HEK293T (cell line): ENCODE measurements around the gene RBMS1.

ENCODE experiments used
- CTCF ChIA-PET: fragments of 350-600 bp; formaldehyde crosslinking; extraction: SDS; loops from one replicate; lab custom pipeline; 2021; ENCODE audit warnings: antibody characterized with exemption, inconsistent platforms; lab: Yijun Ruan, JAX
- POLR2A ChIA-PET: fragments of 350-600 bp; formaldehyde crosslinking; extraction: SDS; loops from one replicate; lab custom pipeline; 2020; ENCODE audit warnings: antibody characterized with exemption, inconsistent platforms; lab: Yijun Ruan, JAX
- DNase-seq: peaks from one replicate; pipeline ENCODE4 v3.0.0; 2012; ENCODE audit warnings: mixed read lengths; ENCODE audit errors: extremely low spot score
- ARNT ChIP-seq: fragments of 450-650 bp; IDR thresholded peaks from 2 replicates; pipeline ENCODE4 v1.6.1; 2017; ENCODE audit warnings: mild to moderate bottlenecking
- BHLHE40 ChIP-seq: fragments of 450-650 bp; IDR thresholded peaks from 2 replicates; pipeline ENCODE4 v1.6.1; 2016; ENCODE audit warnings: mild to moderate bottlenecking, moderate library complexity, borderline replicate concordance
- CTBP1 ChIP-seq: fragments of 450-650 bp; IDR thresholded peaks from 2 replicates; pipeline ENCODE4 v1.6.1; 2016; ENCODE audit warnings: borderline replicate concordance
- ELF4 ChIP-seq: fragments of 450-650 bp; IDR thresholded peaks from 2 replicates; pipeline ENCODE4 v1.6.1; 2017; ENCODE audit warnings: antibody characterized with exemption
- FOXA1 ChIP-seq: fragments of 450-650 bp; IDR thresholded peaks from 2 replicates; pipeline ENCODE4 v1.6.1; 2016; ENCODE audit warnings: mild to moderate bottlenecking
- FOXK2 ChIP-seq: fragments of 450-650 bp; IDR thresholded peaks from 2 replicates; pipeline ENCODE4 v1.6.1; 2016; ENCODE audit warnings: mild to moderate bottlenecking
- FOXM1 ChIP-seq: fragments of 450-650 bp; IDR thresholded peaks from 2 replicates; pipeline ENCODE4 v1.6.1; 2017; ENCODE audit warnings: mild to moderate bottlenecking, borderline replicate concordance
- HDGF ChIP-seq: fragments of 450-650 bp; IDR thresholded peaks from 2 replicates; pipeline ENCODE4 v1.6.1; 2017; ENCODE audit warnings: antibody characterized with exemption, borderline replicate concordance
- L3MBTL2 ChIP-seq: fragments of 450-650 bp; conservative IDR thresholded peaks from 2 replicates; pipeline ENCODE4 v1.6.1; 2016; ENCODE audit warnings: mild to moderate bottlenecking
- LEF1 ChIP-seq: fragments of 450-650 bp; IDR thresholded peaks from 2 replicates; pipeline ENCODE4 v1.6.1; 2017; ENCODE audit warnings: mild to moderate bottlenecking, borderline replicate concordance
- NFRKB ChIP-seq: fragments of 450-650 bp; IDR thresholded peaks from 2 replicates; pipeline ENCODE4 v1.6.1; 2016; ENCODE audit warnings: mild to moderate bottlenecking, moderate library complexity
- SP1 ChIP-seq: fragments of 450-650 bp; IDR thresholded peaks from 2 replicates; pipeline ENCODE4 v1.6.1; 2017
- SUZ12 ChIP-seq: fragments of 450-650 bp; IDR thresholded peaks from 2 replicates; pipeline ENCODE4 v1.6.1; 2016; ENCODE audit warnings: mild to moderate bottlenecking
- TARDBP ChIP-seq: fragments of 450-650 bp; IDR thresholded peaks from 2 replicates; pipeline ENCODE4 v1.6.1; 2016
- ZNF384 ChIP-seq: fragments of 450-650 bp; IDR thresholded peaks from 2 replicates; pipeline ENCODE4 v1.6.1; 2016
- TF ChIP-seq, protein P1 (sequence below): fragments of 450-650 bp; IDR thresholded peaks from 2 replicates; pipeline ENCODE4 v1.6.1; 2016

The RBMS1 gene

DNA sequence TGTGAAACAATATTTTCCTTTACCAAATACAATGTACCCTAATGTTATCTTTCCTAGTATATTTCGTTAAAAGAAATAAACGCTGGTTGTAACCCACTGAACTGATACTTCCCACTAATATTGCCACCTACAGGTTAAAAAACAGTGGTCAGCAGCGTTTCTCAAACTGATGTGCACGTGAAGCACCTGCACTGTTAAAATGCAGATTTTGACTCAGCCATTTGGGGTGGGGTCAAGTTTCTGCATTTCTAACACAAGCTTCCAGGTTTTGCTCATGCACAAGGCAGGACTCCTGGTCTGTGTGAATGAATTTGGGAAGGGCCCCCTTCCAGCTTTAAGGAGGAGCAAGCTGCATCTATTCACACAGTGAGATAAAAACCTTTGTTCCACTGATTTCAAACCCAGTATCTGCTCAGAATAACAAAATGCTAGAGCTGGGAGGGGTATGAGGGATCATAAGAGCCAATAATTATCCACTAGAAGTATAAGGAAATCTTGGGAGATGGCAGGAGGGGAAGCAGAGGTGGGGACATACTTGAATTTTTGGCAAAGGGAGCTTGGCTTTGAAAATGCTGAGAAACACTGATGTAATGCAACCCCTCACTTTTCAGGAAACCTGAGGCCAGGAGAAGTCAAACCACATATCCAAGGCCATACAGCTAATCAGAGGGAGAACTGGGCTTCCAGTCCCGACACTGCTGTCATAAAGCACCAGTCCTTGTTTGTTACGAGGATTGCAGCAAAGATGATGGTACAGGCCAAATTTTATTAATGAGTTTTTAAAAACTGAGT is 116.2 kb downstream of the RBMS1 start:
- ChIA-PET CTCF (interaction anchor here (0.5 to 0.8 kb wide), 3 partner anchors 15 to 26 kb away, joined by 3 read pairs; no protein-coding TSS in a partner anchor), POLR2A (interaction anchor here (0.8 kb wide), 1 partner anchor 23 kb away, joined by 3 read pairs; no protein-coding TSS in a partner anchor)
- no peak for DNase-seq

DNA sequence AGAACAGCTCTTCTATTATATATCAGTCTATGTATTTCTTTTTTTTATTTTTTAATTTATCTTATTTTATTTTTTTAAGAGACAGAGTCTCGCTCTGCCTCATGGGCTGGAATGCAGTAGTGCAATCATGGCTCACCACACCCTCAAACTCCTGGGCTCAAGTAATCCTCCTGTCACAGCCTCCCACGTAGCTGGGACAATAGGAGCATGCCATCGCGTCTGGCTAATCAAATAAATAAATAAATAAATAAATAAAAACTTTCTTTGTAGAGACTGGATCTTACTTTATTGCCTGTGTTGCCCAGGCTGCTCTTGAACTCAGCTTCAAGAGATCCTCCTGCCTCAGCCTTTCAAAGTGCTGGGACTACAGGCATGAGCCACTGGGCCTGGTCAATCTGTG is 117.0 kb downstream of the RBMS1 start:
- TF ChIP-seq NFRKB (no peak), LEF1 (no peak), BHLHE40 (no peak), ZNF384 (no peak), SUZ12 (no peak), FOXM1 (no peak)
- DNase-seq = no peak
- CTCF ChIA-PET = interaction anchor here (0.6 to 1.0 kb wide), 2 partner anchors 68 to 593 kb away, joined by 3 read pairs; no protein-coding TSS in a partner anchor
- POLR2A ChIA-PET = no interaction called here

More for the DNA sequence above, 116.2 kb downstream of the RBMS1 start:
- no peak for TF ChIP-seq FOXK2
- TF ChIP-seq L3MBTL2 = no peak
- no peak for TF ChIP-seq SUZ12
- no peak for TF ChIP-seq CTBP1
- no peak for TF ChIP-seq SP1
- no peak for TF ChIP-seq ELF4
- TF ChIP-seq FOXA1 = no peak

DNA sequence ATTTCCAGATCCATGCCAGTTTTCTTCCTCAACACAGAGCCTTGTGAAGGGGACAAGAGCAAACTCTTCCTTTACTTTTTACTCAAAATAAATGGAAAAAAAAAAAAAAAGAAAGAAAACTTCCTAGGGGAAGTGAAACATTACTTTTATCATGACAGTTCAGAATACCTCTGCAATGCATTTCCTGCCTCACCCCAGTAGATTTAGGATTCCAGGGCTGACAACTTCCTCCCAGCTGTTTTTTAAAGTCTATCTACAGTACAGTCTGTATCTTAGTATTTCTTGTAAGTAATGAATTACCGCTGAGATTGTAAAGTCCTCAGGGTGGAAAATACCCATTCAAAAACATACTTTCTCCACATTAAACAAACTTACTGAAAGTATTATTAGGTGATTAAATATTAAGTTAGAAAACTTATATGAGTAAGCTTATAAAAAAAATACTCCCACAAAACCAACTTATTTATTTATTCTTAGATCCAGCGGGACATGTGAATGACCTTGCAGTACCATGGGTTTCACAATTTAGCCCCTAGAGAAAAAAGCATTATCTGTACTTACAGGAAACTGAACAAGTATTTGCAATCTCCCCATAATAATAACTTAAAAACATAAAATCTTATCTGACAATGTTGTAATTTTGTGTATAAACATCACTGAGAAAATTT is 117.7 kb downstream of the RBMS1 start:
- no peak for TF ChIP-seq BHLHE40
- TF ChIP-seq HDGF = no peak
- TF ChIP-seq, protein P1, sequence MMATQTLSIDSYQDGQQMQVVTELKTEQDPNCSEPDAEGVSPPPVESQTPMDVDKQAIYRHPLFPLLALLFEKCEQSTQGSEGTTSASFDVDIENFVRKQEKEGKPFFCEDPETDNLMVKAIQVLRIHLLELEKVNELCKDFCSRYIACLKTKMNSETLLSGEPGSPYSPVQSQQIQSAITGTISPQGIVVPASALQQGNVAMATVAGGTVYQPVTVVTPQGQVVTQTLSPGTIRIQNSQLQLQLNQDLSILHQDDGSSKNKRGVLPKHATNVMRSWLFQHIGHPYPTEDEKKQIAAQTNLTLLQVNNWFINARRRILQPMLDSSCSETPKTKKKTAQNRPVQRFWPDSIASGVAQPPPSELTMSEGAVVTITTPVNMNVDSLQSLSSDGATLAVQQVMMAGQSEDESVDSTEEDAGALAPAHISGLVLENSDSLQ = no peak
- TF ChIP-seq ELF4 = no peak
- no peak for TF ChIP-seq FOXA1
- TF ChIP-seq CTBP1 = no peak
- TF ChIP-seq TARDBP = no peak
- TF ChIP-seq ZNF384 = no peak
- TF ChIP-seq L3MBTL2 = no peak
- no peak for TF ChIP-seq FOXM1
- no peak for TF ChIP-seq SP1
- TF ChIP-seq FOXK2 = no peak
- TF ChIP-seq NFRKB = no peak
- no peak for TF ChIP-seq LEF1
- TF ChIP-seq ARNT = no peak
- no peak for TF ChIP-seq SUZ12
- CTCF ChIA-PET = interaction anchor here (0.6 to 1.0 kb wide), 2 partner anchors 67 to 594 kb away, joined by 3 read pairs; no protein-coding TSS in a partner anchor
- no peak for DNase-seq
- POLR2A ChIA-PET = no interaction called here

DNA sequence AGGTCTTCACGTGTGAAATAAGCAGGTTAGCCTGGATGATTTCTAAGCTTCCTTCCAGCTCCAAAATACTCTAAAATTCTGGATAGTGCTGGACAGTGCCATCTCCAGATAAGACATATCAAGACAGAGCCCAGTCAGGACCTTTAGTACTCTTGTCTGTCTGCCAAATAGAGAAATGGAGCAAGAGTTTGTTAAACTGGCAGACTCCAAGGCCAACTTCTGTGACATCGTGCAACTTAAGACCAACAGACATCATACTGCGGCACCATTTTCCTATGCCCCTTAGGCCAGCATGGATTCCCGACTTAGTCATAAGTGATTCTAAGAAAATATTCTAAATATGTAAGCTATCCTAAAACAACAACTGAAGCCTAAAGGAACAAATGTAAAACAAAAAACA is 118.6 kb downstream of the RBMS1 start:
- DNase-seq = no peak
- ChIA-PET POLR2A (no interaction called here), CTCF (no interaction called here)
- TF ChIP-seq ARNT (no peak), ZNF384 (no peak), SP1 (no peak), SUZ12 (no peak), FOXA1 (no peak), TARDBP (no peak), CTBP1 (no peak), LEF1 (no peak), L3MBTL2 (no peak), FOXM1 (no peak)

DNA sequence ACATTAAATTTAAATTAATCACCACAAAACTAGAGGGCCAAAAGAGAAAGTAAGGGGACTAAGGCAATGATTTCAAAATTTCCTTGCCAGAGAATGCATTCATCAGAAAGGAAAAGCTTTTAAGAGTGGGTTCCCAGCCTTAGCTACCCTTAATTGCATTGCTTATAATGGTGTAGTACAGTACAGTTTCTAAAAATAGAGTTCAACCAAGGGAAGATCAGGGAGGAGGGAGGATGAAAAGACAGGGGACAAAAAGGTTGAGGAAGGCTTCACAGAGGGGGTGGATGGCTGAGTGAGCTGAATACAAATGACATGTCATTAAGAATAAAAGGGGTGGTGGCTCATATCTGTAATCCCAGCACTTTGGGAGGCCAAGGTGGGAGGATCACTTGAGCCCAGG is 119.9 kb downstream of the RBMS1 start:
- no peak for DNase-seq
- ChIA-PET CTCF (no interaction called here), POLR2A (no interaction called here)
- TF ChIP-seq NFRKB (no peak), LEF1 (no peak), ELF4 (no peak), HDGF (no peak), ARNT (no peak), FOXK2 (no peak), L3MBTL2 (no peak), BHLHE40 (no peak), SUZ12 (no peak), FOXA1 (no peak)

DNA sequence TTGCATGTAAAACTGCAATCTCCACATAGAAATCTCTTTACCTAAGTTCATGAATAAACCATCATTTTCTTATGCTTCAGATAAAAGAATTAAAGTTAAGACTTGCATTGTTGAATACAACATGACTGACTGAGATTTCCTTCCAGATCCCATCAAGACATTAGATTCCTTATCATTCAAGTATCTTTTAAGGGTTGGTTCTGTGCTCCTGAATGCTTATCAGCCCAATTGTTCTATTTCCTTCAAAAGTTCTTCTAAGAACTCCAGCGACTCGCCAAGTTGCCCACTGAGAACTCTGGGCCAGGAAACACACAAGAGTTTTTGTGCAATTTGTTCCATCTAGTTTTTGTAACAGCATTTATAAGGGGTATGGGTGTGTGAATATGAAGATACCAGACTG is 120.3 kb downstream of the RBMS1 start:
- no peak for TF ChIP-seq FOXM1
- no peak for TF ChIP-seq SP1
- no peak for TF ChIP-seq ARNT
- TF ChIP-seq BHLHE40 = no peak
- ChIA-PET CTCF (interaction anchor here (0.6 kb wide), 1 partner anchor 27 kb away, joined by 3 read pairs; no protein-coding TSS in a partner anchor), POLR2A (no interaction called here)
- no peak for DNase-seq

DNA sequence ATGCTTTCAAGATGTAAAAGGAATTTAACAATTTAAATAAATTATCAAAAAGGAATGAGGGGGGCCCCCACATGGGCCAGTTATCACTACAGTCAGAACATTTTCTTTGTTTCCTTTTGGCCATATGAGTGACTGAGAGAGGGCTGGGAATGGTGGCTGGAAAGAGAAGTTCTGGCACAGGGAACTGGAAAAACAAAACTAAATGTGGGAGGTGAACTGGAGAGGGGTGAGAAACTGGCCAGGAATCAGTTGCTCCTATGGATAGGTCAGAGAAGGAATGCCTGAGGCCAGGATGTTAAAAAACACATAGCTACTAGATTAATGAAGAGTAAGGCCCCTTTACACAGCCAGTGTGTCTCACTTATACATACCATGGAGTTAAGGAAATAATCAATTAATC is 121.0 kb downstream of the RBMS1 start:
- POLR2A ChIA-PET = no interaction called here
- CTCF ChIA-PET = interaction anchor here (0.6 kb wide), 1 partner anchor 28 kb away, joined by 3 read pairs; no protein-coding TSS in a partner anchor
- TF ChIP-seq NFRKB (no peak), CTBP1 (no peak), L3MBTL2 (no peak), FOXA1 (no peak), FOXK2 (no peak), ELF4 (no peak)
- TF ChIP-seq, protein P1 = no peak

More for the DNA sequence above, 121.0 kb downstream of the RBMS1 start:
- no peak for DNase-seq
